Effector CD8-positive, alpha-beta T cell (primary cell): ENCODE data around the gene MSI2.
"Not testable (repeated sequence)": the region's sequence is repeated elsewhere in the genome, so short reads cannot be mapped to it uniquely, and the experiment has no call there.

Experiments used
- DNase-seq: peaks from one replicate; lab custom pipeline; 2025; lab: John Stamatoyannopoulos, UW

MSI2 gene

DNA sequence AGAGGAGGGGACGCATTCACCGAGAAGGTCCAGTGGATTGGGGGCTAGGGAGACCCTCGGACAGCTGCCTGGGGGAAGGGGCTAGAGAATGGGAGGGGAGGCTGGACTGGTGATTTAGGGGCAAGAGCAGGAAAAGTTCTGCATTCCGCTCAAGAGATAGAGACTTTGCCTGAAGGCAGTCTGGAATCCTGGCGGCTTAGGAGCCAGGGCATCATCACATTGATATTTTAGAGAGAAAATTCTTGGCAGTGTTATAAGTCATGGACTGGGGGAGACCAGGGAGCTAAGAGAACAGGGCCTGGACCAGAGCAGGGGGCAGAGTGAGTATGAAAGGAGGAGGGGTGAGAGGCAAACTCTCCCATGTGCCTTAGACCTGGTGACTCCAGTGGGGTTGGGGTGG is 35.8 kb downstream of the MSI2 start:
- DNase-seq = no peak

DNA sequence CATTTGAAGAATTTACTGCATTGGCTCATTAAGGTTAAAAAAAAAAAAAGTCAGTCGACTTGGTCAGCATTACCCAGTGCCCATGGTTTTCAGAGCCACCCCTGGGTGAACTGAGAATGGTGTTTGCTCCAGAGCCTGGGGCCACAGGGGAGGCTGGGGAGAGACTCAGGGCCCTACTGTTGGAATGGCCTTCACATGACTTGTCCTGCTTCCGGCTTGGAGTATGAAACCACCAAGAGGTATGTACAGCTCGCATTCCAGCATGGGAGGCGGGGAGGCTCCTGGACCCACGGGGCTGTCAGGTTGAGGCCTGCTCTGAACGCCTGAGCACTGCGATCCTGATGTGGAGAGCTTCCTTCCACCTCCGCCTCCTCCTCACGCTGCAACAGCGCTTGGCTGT is 36.8 kb downstream of the MSI2 start:
- no peak for DNase-seq

DNA sequence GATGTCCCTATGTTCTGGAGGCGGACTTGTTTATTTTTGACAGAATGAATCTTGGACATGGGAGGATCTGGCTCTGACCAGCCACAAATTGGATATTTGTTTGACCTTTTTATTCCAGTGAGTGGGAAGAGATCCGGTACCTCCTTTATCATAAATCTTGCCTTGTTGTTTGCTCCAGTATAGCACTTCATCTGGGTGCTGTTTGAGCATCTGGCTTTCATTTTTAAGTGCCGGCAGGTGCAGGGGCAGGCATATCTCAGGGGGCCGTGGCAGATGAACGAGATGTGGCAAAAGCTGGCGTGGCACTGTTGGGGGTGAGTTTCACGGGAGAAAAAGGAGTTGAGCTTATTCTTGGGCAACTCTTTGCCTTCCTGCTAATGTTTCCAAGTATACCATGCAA is 37.8 kb downstream of the MSI2 start:
- DNase-seq = no peak

DNA sequence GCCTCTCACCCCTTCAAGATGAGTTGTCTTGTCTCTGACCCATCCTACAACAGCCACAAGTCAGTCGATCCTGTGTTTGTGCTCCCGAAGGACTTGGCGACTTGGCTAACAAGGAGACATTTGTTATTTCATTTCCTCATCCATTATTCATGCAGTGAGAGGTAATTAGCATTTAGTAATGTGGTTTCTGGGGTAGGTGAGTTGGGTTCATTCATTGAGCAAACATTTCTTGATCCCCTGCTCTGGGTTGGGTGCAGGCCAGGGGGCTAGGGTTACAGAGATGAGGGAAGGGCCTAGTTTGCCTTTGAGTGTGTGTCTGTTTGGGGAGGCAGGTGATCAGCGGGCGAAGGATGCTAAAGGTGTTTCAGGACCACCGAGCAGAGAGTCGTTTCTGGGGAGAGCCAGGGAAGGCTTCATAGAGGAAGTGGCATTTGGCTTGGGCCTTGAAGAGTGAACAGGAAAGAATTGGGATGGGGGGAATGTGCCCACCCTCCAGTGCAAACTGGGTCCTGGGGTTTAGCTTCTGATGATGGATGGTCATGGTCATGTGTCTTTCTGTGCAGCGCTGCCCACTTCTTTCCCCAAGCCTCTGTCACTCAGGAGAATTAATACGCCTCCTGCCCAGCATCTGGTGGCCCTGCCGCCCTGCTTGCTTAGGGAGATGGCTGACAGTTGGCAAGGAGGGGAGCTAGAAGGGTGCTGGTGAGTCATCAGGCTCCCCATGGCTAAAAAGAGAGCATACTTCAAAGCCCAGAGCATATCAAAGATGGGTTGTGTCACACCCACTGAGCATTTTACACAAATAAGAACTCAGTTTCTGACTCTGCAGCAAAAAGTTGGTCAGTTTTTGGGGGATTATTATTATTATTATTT is 38.5 kb downstream of the MSI2 start:
- DNase-seq = no peak

DNA sequence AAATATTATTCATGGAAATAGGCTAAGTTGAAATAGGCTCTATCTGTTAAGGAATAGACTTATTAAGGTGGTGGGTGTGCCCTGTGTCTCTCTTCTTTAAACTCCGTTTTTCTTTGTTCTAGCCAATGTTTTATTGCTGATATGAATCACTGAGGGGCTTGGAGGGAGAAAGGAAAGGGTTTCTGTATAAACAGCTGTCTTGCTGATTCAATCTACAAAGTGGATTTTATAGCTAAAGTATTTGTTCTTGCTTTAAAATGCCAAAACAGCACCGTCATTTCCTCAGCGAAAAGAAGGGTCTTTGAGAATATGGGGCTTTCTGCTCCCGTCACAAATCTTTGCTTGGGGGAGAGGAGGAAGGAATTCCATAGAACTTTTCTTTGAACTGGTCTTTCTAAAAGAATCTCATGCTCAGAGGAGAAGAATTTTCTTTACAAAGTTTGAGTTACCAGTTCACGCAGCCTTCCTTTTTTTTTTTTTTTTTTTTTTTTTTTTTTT is 39.3 kb downstream of the MSI2 start:
- DNase-seq = no peak

DNA sequence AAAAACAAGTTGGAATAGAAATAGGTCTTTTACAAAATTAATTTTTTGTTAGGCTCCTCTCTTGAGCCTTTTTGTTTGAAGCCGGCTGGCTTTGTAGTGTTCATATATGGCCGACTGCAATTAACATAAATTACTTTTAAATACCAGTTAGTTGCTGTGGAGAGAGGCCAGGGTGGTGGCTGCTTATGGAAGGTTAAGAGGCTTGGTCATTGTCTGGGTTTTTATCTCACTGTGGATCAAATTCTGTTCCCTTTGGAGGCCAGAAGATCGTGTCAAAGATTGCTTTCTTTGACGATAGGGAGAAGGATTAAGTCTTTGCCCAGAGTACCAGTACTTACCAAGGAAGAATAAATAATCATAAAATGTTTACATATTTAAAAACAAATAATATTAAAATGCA is 39.9 kb downstream of the MSI2 start:
- DNase-seq = no peak

DNA sequence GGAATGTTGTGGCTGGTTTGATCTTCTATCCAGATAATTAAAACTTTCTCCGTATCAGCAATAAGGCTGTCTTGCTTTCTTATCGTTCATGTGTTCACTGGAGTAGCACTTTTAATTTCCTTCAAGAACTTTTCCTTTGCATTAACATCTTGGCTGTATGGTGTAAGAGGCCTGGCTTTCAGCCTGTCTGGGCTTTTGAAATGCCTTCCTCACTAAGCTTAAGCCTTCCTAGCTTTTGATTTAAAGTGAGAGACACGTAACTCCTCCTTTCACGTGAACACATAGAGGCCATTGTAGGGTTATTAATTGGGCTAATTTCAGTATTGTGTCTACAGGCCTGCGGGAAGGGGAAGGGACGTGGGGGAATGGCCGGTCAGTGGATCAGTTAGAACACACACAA is 42.9 kb downstream of the MSI2 start:
- DNase-seq = no peak

DNA sequence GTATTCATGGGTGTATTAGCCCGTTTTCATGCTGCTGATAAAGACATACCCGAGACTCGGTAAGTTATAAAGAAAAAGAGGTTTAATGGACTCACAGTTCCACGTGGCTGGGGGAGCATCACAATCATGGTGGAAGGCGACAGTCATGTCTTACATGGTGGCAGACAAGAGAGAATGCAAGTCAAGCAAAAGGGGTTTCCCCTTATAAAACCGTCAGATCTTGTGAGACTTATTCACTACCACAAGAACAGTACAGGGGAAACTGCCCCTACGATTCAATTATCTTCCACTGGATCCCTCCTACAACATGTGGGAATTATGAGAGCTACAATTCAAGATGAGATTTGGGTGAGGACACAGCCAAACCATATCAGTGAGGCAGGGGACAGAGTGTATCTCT is 44.3 kb downstream of the MSI2 start:
- not testable (repeated sequence) for DNase-seq

DNA sequence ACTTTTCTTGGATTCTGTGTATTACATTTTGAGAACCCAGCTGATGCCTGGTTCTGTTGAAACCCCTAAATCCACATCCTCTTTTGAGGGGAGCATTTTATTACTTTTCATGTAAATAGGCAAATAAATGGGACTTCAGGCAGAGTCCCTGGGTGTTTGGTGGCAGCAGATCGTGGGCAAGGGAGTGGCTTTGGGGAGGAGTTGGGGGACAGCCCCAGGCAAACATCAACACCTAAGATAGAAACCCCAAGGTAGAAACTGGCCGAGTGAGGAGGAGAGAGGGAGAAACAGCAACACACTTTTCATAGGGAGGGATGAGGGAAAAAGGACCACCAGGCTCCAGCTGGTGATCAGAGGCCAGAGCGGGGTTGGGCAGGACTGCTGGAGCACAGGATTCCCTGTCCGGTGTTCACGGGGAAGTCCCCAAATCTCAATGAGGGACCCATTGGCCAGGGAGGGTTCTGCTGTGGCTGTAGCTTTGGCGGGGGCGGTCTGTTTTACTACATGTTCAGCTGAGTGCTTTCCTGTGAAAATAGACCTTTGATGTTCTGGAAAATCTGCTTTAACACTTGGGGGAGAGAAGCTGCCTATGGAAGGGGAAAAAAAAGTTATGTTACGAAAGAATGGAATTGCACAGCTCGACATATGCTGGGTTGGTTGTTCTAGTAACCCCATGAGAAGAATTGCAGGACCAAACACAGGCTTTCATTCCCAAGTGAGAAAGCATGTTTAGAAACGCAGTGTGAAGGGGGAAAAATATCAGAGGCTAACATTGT is 46.6 kb downstream of the MSI2 start:
- DNase-seq = no peak

DNA sequence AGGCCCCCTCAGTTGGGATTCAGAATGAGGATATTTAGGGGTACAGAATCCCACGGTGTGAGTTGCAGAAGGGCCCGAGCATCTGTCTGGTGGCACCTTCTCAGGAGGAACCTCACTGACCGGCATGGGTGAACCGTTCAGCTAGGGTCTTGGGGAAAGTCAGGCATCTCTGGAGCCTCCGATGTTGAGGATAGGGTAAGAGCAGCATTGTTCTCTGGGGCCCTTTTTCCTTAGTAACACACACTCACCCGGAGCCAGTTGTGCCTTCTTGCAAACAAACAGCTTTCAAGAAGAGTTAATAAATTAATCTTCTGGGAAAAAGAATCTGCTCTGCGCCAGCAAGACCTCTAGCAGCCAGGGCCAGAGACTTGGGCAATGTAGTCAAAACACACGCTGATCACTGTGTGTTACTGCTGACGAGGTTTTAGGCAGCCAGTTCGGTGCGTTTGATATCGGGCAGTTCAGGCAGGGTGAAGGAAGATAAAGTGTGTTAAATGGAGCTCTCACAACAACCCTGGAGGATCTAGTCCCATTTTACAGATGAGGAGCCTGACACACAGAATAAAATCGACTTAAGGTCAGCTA is 48.9 kb downstream of the MSI2 start:
- no peak for DNase-seq

DNA sequence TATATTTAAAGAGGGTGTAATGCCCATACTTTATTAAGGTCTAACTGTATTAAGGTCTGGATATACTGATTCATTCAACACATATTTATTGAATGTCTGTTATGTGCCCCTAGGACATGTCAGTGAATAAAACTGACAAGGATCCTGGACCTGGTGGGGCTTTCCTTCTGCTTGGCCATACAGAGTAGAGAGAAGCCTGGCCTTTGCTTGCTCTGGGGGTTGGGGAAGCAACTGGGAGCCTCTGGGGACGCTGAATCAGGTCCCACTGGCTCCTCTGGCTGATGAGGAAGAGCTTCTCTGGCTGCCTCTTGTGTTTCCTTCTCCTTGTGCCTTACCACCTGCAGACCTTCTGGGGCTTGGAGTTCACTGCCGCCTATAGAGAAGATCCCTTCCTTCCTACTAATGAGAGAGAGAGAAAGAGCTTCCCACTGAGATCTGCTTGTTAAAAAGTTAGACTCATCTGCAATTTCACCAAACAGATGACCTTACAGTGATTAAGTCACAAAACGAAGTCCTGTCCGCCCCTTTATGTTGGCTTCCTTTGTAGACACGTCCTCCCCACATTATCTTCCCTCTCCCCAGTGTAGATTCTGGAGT is 49.7 kb downstream of the MSI2 start:
- DNase-seq = no peak

DNA sequence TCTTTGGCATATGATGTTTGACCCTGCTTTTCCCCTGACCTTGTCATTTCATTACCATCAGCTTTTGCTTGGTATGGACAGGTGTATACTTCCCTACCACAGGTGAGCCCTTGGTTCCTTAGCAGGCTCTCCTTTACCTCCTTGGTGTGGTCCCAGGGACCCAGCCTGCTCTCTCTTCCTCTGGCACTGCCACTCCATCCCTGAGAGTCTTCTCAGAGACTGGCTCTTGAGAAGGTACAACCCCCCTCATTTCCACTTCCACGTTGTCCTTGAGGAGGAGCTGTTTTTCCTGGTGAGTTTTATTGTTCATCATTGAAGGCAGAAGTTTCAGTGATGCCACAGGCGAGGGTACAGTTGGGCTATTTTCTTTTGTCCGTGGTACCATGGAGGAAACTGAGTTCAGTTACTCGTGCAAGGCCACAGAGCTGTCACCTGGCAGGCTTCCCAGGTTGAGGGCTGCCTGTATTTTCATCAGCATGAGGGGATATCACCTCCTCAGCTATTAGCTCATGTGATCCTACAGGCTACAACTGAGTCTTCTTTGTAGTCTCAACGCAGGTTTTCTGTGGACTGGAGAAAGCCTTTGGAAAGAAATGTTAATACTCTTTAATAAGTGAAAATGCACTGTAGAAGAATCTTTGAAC is 52.3 kb downstream of the MSI2 start:
- no peak for DNase-seq

DNA sequence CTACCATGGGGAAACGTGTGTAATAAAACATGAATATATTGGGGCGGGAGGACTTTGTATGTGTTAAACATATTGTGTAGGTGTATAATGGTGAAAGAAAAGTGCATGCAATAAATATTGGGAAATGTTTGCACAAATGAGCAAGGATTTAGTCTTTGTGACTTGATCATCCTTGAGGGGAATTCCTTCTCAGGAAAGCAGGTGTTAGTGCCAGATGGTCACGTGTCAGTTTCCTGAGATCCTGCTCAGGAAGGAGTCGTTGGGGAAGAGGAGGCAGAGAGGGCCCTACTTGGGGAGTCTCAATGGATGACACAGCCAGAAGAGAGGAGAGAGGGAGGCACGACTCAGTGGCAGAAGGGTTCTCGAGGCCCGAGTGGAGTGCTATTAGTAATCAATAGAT is 53.2 kb downstream of the MSI2 start:
- no peak for DNase-seq

DNA sequence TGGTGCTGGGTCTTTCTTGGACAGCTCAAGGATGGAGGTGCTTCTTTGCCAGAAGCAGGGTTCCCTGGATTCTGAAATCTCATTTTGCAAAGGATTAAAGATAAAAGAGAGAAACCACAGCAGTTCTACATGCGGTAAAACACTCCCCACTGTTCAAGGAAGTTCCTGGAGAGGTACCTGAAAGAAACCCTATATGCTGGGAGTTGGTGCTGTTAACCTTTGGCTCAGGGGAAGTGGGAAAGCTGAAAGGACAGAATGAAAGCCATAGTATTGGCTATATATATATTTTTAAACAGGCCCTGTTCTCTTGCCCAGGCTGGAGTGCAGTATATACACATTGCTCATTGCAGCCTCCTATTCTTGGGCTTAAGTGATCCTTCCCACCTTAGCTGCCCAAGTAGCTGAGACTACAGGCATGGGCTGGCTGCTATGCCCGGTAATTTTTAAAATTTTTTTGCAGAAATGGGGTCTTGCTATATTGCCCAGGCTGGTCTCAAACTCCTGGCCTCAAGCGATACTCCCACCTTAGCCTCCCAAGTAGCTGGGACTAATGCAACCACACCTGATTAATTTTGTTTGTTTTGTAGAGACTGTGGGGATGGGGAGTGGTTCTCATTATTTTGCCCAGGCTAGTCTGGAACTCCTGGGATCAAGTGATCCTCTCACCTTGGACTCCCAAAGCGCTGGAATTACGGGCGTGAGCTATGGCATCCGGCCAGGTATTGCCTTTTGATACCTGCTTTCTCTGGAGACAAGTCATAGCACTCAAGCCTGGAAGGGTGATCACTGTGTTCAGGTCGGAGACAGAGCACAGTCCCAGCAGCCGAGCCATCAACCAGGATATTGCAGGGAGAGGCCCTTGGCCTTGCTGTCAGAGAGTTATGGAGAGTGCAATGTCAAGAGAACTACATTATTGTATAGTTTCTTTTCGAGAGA is 55.2 kb downstream of the MSI2 start:
- no peak for DNase-seq

DNA sequence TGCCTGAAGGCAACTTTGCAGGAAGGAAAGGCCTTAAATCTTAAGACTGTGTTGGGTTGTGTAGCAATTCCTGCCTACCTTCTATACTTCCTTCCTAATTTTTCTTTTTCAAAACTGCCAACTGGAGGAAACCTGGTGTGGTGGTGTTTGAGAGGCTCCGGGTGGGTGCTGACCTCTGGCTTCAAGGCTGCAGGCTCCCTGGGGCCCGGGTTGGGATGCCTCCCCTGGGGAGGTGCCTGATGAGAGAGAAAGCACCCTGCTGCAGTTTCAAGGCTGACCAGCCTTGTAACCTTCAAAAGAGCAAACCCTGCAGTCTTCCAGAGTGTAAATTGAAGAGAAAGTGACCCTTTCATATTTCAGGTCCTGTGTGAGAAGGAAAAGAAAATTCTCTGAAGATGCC is 55.9 kb downstream of the MSI2 start:
- no peak for DNase-seq

DNA sequence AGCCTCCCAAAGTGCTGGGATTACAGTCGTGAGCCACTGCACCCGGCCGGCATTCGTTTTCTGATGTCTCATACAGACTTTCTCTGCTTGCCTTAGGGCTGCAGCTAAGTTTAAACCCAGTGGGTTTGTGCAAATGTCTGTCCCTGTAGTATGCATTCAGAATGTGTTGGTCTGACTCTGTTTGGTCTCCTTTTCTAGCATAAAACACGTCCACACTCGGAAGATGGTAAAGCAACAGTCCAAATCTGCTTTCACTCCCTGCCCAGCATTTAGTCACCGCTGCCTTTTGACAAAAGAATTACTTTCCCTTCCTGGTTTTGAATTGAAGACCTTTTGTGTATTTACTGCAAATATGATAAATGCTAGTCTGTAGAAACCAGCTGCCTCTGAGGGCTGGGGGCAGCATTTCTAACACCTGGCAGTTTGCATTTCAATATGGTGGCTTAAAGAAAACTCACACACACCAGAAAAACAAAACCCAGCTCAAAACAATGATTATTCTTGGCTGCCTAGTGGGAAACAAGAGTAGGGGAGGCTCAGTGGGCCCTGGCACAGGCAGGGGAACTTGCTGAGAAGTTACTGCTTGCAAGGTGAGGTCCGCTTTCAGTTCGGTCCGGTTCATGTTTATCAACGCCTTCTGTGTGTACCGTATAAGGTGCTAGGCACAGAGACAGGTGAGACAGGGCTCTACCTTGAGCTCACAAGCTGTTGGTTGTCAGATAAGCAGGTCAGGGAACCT is 56.9 kb downstream of the MSI2 start:
- no peak for DNase-seq

DNA sequence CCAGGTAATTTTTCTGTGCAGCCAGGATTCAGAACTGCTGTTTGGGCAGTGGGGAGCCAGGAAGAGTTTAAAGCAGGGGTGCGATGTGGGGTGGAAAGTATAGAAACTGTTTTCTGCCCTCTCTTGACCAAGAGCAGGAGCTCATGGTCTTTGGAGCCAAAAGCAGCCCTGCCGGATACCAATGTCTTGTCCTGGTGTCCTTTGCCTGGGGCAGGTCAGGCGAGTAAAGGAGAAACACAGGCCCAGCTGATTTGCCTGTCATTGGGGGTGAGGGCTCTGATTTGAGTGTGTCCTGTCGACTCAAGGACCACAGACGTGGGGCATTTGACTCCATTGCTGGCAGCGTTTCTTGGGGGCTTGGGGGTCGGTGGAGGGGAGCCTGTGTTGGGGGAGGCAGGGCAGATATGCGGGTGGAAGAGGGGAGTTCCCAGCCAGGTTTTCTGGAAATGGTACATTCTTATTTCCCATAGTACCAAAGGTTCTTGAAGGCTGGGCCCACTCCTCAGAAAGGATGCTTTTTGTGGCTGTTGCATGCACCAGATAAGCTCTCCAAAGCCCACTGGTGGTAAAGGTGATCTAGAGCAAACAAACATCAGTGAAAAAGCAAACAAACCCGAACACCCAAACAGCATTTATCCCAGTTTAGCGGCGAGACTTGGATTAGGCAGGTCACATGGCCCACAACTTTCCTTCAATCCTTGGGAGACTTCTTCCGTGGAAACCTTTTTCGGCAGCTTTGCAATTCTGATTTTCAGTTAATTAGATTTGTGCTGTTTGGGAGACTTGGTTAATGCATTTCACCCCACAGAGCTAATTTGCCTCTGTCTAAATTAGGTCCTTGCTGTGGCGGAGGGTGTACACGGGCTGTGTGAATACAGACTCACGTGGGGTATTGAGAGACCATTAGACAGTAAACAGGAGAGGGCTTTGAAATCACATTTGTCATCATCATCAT is 59.0 kb downstream of the MSI2 start:
- DNase-seq = no peak

DNA sequence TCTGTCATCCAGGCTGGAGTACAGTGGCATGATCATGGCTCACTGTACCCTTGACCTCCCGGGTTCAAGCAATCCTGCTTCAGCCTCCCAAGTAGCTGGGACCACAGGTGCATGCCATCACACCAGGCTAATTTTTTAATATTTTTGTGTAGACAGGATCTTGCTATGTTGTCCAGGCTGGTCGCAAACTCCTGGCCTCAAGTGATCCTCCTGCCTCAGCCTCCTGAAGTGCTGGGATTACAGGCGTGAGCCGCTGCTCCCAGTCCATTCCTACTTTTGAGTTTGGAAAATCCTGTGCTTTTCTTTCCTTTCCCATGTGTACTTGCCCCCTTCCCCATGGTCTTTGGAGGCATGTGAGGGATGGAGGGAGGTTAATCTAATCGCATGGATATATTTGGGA is 60.0 kb downstream of the MSI2 start:
- no peak for DNase-seq

DNA sequence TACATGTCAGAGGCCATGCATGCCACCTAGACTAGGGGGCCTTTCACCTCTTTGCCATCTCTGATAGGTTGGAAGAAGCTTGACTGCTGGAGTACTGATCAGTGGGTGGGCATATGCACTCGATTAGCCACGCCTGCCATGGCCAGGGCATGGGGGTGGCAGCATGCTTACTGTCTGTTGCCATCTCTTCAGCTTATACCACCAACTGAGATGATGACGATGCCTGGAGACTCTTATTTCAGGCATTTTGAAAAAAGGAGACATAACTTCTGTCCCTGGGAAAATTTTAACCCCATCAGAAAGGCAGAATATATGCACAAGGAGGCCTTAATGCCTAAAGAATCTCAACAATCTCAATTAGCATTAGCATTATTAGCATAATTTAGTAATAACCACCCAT is 60.8 kb downstream of the MSI2 start:
- DNase-seq = no peak
